SU-DHL-6 (cell line): ENCODE data around the gene ARHGDIB.

Experiments
- EZH2phosphoT487 ChIP-seq: fragments of 200-600 bp; sonication (generic), shearing (Covaris generic); conservative IDR thresholded peaks from 2 replicates; pipeline ENCODE4 v1.6.1; 2018; ENCODE audit warnings: mild to moderate bottlenecking, antibody characterized with exemption, low read length, moderate library complexity, mixed read lengths
- TF ChIP-seq, protein P1 (sequence below): fragments of 200-600 bp; sonication (generic); IDR thresholded peaks from one replicate; pipeline ENCODE4 v1.5.1; 2017; ENCODE audit warnings: antibody characterized with exemption, mild to moderate bottlenecking, low read length, moderate library complexity; ENCODE audit not compliant: insufficient read depth, poor library complexity, severe bottlenecking

DNA sequence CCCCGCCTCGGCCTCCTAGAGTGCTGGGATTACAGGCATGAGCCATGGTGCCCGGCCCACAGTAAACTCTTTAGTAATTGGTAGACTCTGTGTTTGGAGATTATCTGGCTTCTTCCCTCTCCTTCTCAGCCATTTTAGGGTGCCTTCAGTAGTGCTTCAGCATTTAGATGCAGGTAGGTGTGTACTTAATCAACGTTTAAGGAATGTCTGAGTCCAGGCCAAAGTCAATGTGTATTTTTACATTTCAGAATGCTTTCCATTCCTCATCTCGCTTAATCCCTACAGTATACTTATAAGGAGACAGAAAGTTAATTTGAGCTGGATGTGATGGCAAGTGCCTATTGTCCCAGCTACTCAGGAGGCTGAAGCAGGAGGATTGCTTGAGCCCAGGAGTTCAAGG lies 55.3 kb downstream of the ARHGDIB start:
- TF ChIP-seq, protein P1, sequence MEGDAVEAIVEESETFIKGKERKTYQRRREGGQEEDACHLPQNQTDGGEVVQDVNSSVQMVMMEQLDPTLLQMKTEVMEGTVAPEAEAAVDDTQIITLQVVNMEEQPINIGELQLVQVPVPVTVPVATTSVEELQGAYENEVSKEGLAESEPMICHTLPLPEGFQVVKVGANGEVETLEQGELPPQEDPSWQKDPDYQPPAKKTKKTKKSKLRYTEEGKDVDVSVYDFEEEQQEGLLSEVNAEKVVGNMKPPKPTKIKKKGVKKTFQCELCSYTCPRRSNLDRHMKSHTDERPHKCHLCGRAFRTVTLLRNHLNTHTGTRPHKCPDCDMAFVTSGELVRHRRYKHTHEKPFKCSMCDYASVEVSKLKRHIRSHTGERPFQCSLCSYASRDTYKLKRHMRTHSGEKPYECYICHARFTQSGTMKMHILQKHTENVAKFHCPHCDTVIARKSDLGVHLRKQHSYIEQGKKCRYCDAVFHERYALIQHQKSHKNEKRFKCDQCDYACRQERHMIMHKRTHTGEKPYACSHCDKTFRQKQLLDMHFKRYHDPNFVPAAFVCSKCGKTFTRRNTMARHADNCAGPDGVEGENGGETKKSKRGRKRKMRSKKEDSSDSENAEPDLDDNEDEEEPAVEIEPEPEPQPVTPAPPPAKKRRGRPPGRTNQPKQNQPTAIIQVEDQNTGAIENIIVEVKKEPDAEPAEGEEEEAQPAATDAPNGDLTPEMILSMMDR, result no peak
- TF ChIP-seq EZH2phosphoT487, result no peak
